COLO668 (cell line): ENCODE results near the gene PPP1R3G.

Source experiments
- DNase-seq: peaks from one replicate; lab custom pipeline; 2025; ENCODE audit not compliant: unreplicated experiment; lab: John Stamatoyannopoulos, UW

PPP1R3G gene

DNA sequence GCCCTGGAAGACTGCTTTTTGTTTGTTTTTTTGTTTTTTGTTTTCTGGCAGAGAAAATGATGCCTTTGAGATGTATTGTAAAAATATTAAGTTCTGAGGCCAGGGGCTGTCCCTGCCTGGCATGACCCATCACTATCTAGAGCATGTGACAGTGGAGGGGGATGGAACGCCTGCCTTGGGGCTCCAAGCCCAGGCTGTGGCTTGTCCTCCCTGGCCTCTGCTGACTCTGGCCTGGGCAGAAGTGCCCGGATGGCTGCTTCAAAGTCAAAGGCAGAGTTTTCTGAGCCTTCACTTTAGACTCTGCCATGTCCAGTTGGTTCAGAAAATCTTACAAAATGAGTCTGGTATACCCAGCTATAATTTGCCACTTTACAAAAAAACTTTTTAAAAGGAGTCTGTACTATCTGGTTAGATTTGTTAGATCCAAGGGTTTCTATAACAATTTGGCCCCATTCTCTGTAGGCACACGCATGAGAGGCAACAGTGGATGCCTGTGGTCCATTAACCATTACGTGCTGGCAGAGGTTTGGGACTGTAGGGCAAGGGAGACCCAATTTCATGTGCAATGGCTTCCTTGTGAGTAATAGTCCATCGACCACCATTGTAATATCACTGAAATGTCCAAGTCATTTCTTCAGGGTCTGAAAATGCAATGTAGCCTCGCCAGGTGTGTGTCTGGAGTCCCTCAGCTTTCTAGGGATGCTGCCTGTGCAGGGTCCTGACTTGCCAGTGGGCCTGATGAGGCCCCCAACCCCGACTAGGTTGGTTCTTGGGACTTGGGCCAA is 8.3 kb downstream of the PPP1R3G start:
- DNase-seq, result no peak

GRCh38 chr6:5094327-5094726 is 9.2 kb downstream of the PPP1R3G start:
- no peak for DNase-seq

DNA sequence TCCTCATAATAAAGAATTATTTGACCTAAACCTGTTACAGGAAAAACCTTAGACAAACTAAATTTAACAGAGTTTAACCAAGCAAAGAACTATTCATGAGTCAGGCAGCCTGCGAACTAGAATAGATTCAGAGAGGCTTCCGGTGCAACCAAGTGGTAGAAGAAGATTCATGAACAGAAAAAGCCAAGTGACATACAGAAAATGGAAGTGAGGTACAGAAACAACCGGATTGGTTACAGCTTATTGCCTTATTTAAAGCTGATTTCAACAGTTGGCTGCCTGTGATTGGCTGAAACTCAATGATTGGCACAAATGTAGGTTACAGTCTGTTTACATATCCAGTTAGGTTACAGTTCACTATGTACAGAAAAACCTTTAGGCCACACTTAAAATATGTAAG is 10.1 kb downstream of the PPP1R3G start:
- DNase-seq, result no peak

DNA sequence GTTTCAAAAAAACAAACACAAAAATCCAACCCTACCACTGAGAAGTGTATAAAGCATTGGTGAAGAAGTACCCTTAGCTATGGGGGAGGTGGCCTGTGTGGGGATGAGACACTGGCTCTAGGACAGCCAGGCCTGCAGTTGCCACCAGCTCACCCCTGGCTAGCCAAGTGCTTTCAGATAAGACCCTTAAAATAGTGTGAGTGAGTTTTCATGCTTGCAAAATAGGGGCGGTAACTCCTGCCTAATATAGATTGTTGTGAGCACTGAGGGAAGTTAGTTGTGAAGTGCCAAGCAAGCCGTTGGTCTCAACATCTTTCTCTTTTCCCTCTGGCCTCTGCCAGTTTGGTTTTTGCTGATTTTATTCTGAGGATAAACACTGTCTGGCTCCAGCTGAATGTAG is 11.3 kb downstream of the PPP1R3G start:
- no peak for DNase-seq

DNA sequence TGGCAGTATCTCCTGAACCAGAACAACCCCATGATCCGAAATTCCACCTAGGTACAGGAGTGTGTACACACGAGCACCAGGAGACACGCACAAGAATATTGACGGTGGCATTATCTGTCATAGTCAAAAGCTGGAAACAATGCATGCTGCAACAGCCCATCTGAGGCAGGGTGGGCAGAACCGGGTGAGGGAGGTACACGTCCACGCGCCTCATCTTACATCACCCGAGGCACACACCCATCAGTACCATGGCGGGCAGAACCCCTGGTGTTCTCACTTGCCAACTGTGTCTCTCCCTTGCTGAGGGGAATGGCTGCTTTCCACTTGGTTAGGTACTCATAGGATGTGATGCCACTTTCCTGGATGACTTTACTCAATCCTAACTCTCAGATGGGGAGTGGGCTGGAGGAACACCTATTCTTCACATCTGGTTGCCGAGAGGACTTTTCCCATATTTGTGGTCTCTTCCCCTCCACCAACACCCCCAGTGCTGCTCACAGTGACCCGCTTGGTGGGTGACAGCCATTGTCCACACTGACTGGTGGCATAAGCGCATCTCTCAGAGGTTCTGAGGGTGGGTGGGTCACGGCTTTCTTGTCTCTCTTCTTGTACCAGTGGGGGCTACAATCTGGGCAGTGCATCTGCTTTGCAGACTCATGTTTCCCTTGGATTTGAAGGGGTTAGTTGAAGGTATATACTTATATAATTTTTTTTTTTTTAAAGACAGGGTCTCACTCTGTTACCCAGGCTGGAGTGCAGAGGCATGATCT is 13.5 kb downstream of the PPP1R3G start:
- DNase-seq, result no peak

DNA sequence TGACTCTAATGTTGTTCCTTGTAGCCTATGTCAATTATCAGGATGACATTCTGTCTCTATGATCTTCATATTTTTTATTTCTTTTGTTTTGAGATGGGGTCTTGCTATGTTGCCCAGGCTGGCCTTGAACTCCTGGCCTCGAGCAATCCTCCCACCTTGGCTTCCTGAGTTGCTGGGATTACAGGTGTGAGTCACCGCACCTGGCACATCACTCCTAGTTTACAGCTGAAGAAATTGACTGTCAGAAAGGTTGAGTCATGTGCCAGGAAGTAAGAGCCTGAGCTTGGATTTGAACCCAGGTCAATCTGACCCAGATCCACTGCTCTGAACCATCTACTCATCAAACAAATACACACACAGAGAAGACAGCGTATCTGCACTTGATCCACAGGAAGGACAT is 14.4 kb downstream of the PPP1R3G start:
- DNase-seq, result no peak

- no peak for DNase-seq
These were observed 15.7 kb downstream of the PPP1R3G start for GRCh38 chr6:5100806-5101205.

DNA sequence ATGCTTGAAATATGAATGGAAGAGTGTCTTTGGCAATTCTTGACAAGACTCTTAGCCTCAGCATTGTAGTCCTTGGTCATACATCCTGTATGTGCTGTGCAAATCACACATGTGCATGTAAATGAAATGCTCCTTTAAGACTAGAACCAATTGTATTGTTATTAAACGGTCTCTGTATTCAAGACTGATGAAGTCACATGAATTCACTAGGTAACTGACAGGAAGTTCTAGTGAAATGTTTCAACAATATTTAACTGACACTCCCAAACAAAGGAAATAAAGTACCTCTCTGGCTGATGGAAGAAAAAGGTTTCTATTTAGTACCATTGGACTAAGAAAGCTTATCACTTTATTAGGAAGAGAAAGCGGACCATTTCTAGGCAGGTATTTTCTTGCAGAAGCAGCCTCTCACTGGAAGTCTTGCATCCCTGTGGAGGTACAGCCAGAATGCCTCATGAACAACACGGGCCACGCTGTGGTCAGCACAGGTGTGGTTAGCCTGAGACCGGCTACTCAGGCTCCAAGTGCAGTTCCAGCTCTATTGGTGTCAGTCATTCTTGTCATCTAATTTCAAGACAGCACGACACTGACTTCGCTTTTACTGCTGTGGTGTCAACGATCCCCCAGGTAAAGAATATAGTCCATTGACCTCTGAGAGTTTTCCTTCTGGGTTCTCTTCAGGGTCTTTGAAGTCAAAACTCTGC is 17.3 kb downstream of the PPP1R3G start:
- DNase-seq, result no peak

- no peak for DNase-seq
These were observed 18.1 kb downstream of the PPP1R3G start for GRCh38 chr6:5103250-5103649.

DNA sequence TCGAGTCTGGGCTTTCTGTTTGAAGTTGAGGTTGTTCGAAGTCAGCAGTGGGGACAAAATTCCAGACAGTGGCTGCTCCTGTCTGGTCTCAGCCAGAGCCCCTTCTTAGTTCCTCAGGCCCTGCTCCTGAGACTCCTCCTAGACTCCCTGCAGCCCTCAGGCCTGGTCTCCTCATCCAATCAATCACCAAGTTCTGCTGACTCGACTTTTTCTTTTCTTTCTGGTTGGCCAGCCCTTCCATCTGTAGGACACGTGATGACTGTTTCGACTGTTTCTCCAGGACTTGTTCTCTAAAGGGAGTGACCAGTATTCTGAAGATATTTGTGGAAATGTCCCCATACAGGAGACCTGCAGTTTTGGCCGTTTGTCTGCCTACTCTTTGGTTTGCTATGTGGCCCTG is 19.5 kb downstream of the PPP1R3G start:
- no peak for DNase-seq

- no peak for DNase-seq
These were observed 20.0 kb downstream of the PPP1R3G start for GRCh38 chr6:5105146-5105545.

- no peak for DNase-seq
These were observed 22.2 kb downstream of the PPP1R3G start for GRCh38 chr6:5107341-5107740.

GRCh38 chr6:5108068-5108467 is 22.9 kb downstream of the PPP1R3G start:
- no peak for DNase-seq

DNA sequence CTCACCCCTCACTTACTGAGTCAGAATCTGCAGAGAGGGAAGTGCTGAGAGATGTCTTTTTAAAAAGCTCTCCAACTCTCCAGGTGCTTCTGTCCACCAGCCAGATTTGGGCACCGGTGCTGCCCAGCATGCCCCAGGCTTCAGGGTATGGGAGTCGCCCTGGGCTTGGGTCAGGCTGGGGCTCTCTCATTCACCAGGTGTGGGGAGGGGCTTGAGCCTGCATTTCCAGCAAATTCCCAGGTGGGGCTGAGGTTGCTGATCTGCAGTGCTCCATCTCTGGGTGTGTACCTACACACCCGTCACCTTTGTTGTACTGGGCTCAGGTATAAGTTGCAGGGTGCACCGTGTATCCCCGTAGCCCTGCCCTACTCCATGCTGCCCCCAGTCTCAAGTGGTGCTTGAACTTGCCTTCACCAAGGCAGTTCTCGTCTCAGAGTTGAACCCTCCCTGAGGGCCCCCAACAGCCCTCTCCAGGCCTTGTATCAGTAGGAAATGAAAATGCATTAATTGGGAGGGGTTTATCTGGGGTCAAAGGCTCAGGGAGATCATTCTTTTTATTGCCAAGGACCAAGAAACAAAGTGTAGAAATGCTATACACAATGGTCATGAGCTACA is 23.5 kb downstream of the PPP1R3G start:
- DNase-seq, result no peak

DNA sequence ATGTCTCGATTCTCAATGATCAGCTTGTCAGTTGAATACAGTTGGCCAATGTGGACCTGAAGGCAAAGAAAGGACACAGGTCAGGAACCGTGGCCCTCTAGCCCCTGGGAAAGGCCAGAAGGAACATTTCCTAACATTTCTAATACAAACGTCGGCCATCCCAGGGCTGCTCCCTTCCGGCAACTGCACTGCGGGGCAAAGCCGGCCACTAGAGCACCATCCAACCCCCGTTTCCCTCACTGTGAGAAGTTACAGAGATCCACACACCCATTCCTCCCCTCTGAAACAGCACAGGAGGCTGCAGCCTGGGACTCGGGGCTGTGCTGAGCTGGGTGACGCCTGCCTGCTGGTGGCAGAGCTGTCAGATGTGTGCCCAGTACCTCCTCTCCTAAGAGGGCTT is 24.3 kb downstream of the PPP1R3G start:
- DNase-seq, result no peak

DNA sequence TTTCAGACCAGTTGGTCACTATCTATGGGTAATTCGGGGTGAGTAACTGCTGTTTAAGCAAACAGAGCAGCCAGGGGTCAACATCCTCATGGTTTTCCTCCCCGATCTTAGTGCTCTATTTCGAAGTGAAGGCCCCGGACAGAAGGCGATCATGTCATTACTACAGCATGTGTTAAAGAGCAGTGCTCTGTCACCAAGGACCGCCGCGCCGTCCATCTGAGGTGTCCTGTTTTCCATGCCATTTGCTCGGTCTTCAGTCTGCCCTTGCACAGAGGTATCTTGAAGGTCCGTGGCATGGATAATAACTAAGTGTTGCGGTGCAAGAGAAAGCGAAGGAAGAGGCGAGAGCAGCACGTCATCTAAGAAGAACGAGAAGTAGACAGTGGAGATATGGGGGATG is 25.1 kb downstream of the PPP1R3G start:
- DNase-seq, result no peak

- DNase-seq, result no peak
These were observed 26.5 kb downstream of the PPP1R3G start for GRCh38 chr6:5111626-5112025.

DNA sequence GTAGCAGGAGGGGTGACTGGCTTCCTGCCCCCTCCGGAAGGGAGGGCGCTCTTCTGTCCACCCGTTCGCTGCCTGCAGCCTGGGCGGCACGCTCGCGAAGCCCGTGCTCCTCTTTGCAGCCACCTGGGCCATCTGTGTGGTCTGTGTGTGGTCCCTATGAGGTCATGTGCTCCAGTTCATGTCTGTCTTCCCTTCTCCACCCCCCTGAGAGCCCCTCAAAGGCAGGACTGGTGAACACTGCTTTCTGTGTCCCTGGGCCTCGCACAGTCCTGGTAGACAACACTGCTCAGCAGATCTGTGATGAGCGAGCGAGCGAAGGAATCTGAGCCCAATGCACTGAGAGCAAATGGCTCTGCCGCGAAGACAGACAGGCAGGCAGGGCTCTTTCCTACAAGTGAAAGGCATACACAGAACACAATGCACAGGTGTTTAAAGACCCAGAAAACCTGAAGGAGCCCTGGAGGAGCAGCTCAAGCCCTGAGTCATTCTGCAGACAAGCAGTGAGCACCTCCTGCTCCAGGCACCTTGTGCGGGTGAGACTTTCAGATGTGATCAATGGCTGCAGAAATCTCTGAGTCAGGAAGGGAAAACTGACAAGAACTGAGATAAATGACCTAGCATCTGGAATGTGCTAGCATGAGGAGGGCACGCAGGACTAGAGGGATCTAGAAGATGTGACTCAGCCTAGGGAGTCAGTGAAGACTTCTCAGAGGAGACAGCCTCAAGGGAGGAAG is 27.1 kb downstream of the PPP1R3G start:
- DNase-seq, result no peak

GRCh38 chr6:5113096-5113495 is 28.0 kb downstream of the PPP1R3G start:
- DNase-seq, result no peak

DNA sequence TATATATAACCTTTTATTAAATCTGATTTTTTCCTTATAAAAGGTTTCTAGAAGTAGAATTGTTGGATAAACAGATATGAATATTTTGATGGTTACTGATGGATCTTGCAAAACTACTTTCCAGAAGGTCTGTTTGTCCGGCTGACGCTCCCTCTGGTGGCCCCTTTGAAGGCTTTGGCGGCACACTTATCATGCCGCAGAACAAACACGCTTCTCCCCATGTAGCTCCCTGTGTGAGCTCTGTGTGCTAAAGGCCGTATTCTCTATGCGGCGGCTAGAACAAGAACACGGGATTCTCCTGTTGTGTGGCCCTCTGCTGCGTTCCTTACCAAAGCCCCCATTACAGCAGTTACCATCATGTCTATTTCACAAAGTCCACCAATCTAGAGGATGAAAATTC is 30.0 kb downstream of the PPP1R3G start:
- DNase-seq, result no peak
